ENCODE results near the gene PPP1R7. TPM values are rescaled to one million over a fixed set of nuclear protein-coding genes. Genes with fewer than 3 reads are reported as not detected.

The PPP1R7 gene
- polyA plus RNA-seq, 1 donor from 2014 or later, result 59.3 TPM

DNA sequence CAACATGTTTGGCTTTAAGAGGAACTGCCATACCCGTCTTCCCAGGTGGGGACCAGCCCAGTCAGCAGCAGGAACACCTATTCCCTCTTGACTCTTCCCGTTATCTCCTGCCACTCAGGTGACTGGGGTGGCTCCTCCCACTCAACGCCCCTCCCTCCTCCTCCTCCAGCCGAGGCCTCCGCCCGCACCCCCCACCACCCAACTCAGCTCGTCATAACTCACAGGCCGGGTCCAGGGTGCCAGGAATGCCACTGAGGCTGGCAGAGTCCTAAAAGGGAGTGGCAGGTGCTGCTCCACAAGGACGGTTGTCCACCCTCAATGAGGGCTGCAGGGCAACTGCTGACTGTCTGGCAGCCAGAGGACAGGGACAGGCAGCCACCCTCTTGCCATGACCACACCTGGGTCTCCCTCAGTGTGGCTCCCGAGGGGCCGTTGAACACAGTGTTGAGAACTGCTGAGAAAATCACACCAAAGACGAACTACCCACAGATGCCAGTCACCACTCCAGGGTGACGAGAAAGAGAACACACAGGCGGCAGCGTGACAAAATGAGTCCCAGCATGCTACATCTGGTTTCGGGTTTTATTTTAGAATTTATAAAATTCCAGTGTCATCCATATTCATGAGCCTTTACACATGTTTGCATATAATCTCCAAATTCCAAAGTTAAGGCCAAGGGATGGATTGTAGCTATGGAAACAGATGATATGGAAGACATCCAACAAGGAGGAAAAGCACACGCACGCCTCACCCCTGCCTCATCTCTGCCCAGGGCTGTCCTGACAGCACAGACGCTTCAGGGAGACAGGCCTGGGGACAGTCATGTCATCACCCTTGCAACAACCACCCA lies 76.7 kb downstream of the PPP1R7 start:
- no peaks in the 10 kb centered on the region for H3K9me3 ChIP-seq (ENCODE audit: low read length)
- no peak overlapping the region for H3K4me2 ChIP-seq (ENCODE audit: low read length)
- H3K9me2 ChIP-seq (ENCODE audit: insufficient read depth, low read length), result no peaks in the 10 kb centered on the region
- H3F3A ChIP-seq (ENCODE audit: insufficient read depth, low read length, poor library complexity, severe bottlenecking), result no peaks in the 10 kb centered on the region
- no peak overlapping the region for H3K4me3 ChIP-seq (ENCODE audit: low read length)
- no peaks in the 10 kb centered on the region for H3K79me2 ChIP-seq (replicated peaks; ENCODE audit: insufficient read depth, low read length)
- TF ChIP-seq EP300 (conservative IDR thresholded peaks at IDR 0.05; ENCODE audit: poor library complexity, severe bottlenecking) (no peak), TAF1 (IDR thresholded peaks at IDR 0.05; ENCODE audit: low read depth) (no peak), EZH2 (IDR thresholded peaks at IDR 0.05; ENCODE audit: borderline replicate concordance, insufficient read depth, low read length, poor library complexity, severe bottlenecking) (no peak), MXI1 (conservative IDR thresholded peaks at IDR 0.05; ENCODE audit: poor library complexity, severe bottlenecking) (no peak), RAD21 (conservative IDR thresholded peaks at IDR 0.05) (no peak), SMC3 (conservative IDR thresholded peaks at IDR 0.05; ENCODE audit: poor library complexity) (no peak), POLR2AphosphoS5 (IDR thresholded peaks at IDR 0.05) (no peak)
- TF ChIP-seq, protein P1, sequence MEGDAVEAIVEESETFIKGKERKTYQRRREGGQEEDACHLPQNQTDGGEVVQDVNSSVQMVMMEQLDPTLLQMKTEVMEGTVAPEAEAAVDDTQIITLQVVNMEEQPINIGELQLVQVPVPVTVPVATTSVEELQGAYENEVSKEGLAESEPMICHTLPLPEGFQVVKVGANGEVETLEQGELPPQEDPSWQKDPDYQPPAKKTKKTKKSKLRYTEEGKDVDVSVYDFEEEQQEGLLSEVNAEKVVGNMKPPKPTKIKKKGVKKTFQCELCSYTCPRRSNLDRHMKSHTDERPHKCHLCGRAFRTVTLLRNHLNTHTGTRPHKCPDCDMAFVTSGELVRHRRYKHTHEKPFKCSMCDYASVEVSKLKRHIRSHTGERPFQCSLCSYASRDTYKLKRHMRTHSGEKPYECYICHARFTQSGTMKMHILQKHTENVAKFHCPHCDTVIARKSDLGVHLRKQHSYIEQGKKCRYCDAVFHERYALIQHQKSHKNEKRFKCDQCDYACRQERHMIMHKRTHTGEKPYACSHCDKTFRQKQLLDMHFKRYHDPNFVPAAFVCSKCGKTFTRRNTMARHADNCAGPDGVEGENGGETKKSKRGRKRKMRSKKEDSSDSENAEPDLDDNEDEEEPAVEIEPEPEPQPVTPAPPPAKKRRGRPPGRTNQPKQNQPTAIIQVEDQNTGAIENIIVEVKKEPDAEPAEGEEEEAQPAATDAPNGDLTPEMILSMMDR (IDR thresholded peaks at IDR 0.05; ENCODE audit: poor library complexity, severe bottlenecking), result no peak
- TF ChIP-seq, protein P2, sequence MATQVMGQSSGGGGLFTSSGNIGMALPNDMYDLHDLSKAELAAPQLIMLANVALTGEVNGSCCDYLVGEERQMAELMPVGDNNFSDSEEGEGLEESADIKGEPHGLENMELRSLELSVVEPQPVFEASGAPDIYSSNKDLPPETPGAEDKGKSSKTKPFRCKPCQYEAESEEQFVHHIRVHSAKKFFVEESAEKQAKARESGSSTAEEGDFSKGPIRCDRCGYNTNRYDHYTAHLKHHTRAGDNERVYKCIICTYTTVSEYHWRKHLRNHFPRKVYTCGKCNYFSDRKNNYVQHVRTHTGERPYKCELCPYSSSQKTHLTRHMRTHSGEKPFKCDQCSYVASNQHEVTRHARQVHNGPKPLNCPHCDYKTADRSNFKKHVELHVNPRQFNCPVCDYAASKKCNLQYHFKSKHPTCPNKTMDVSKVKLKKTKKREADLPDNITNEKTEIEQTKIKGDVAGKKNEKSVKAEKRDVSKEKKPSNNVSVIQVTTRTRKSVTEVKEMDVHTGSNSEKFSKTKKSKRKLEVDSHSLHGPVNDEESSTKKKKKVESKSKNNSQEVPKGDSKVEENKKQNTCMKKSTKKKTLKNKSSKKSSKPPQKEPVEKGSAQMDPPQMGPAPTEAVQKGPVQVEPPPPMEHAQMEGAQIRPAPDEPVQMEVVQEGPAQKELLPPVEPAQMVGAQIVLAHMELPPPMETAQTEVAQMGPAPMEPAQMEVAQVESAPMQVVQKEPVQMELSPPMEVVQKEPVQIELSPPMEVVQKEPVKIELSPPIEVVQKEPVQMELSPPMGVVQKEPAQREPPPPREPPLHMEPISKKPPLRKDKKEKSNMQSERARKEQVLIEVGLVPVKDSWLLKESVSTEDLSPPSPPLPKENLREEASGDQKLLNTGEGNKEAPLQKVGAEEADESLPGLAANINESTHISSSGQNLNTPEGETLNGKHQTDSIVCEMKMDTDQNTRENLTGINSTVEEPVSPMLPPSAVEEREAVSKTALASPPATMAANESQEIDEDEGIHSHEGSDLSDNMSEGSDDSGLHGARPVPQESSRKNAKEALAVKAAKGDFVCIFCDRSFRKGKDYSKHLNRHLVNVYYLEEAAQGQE (IDR thresholded peaks at IDR 0.05; ENCODE audit: borderline replicate concordance), result no peak
- H4K20me1 ChIP-seq (ENCODE audit: insufficient read depth), result no peaks in the 10 kb centered on the region
- H3K27me3 ChIP-seq (ENCODE audit: insufficient read depth, low read depth, low read length), result no peaks in the 10 kb centered on the region
- H3K27ac ChIP-seq (ENCODE audit: low read length), result no peak overlapping the region
- no peak overlapping the region for H3K9ac ChIP-seq (ENCODE audit: low read length)
- H2AFZ ChIP-seq (ENCODE audit: low read depth, low read length), result no peak overlapping the region
- peaks cover 7% of the 10 kb centered on the region for H3K36me3 ChIP-seq (ENCODE audit: insufficient read depth, low read length)

DNA sequence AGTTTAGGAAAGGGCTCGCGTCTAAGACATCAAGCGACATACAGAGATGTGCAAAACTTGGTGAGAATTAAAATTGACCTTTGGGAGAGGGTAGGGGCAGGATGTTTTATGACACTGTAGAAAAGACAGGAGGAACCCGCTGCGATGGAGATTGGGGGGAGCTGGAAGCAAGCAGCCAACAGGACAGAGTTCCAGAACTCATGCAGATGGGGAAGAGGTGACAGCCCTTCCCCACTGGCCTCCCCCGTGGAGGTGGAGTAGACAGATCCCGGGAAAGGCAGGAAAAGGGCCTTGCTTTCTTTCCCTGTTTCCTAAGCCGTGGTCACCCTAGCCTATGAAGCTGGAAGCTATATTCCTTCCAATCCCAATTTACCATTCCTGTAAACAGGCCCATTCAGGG lies 77.3 kb downstream of the PPP1R7 start:
- Histone ChIP-seq H3F3A (ENCODE audit: insufficient read depth, low read length, poor library complexity, severe bottlenecking) (no peaks in the 10 kb centered on the region), H3K4me3 (ENCODE audit: low read length) (no peak overlapping the region), H3K9me2 (ENCODE audit: insufficient read depth, low read length) (no peaks in the 10 kb centered on the region), H3K36me3 (ENCODE audit: insufficient read depth, low read length) (peaks cover 7% of the 10 kb centered on the region), H3K4me2 (ENCODE audit: low read length) (no peak overlapping the region), H3K27ac (ENCODE audit: low read length) (no peak overlapping the region), H3K9me3 (ENCODE audit: low read length) (no peaks in the 10 kb centered on the region), H3K9ac (ENCODE audit: low read length) (no peak overlapping the region), H3K79me2 (replicated peaks; ENCODE audit: insufficient read depth, low read length) (no peaks in the 10 kb centered on the region), H3K27me3 (ENCODE audit: insufficient read depth, low read depth, low read length) (no peaks in the 10 kb centered on the region), H2AFZ (ENCODE audit: low read depth, low read length) (no peak overlapping the region), H4K20me1 (ENCODE audit: insufficient read depth) (no peaks in the 10 kb centered on the region)
- no peak for TF ChIP-seq POLR2AphosphoS5 (IDR thresholded peaks at IDR 0.05)
- no peak for TF ChIP-seq EP300 (conservative IDR thresholded peaks at IDR 0.05; ENCODE audit: poor library complexity, severe bottlenecking)
- no peak for TF ChIP-seq TAF1 (IDR thresholded peaks at IDR 0.05; ENCODE audit: low read depth)
- TF ChIP-seq, protein P1 (IDR thresholded peaks at IDR 0.05; ENCODE audit: poor library complexity, severe bottlenecking), result no peak
- no peak for TF ChIP-seq EZH2 (IDR thresholded peaks at IDR 0.05; ENCODE audit: borderline replicate concordance, insufficient read depth, low read length, poor library complexity, severe bottlenecking)

All from neural cell (in vitro differentiated cells).